Activated naive CD4-positive, alpha-beta T cell treated with anti-CD3 and anti-CD28 coated beads, Interleukin-2, amount 10 ng/mL, durations not matched to agents 7 days and 5 days (primary cell): Measurements from ENCODE around the gene ZBP1.

Experiments
- CTCF ChIA-PET: fragments of 350-600 bp; sonication (Branson Sonifier 250); formaldehyde crosslinking; loops from one replicate; lab custom pipeline; 2021; ENCODE audit warnings: antibody characterized with exemption; lab: Charles Lee
- DNase-seq: peaks from one replicate; pipeline ENCODE4 v3.0.0-alpha.2; 2020
- H3K27ac Mint-ChIP-seq: one replicate; pipeline ENCODE4 v1.8.0; 2021; ENCODE audit warnings: mild to moderate bottlenecking, moderate library complexity, mixed read lengths
- H3K27me3 Mint-ChIP-seq: one replicate; pipeline ENCODE4 v1.8.0; 2021; ENCODE audit warnings: mild to moderate bottlenecking, mixed read lengths
- H3K36me3 Mint-ChIP-seq: one replicate; pipeline ENCODE4 v1.8.0; 2021; ENCODE audit warnings: mixed read lengths
- H3K4me1 Mint-ChIP-seq: one replicate; pipeline ENCODE4 v1.8.0; 2021; ENCODE audit warnings: mixed read lengths
- H3K4me3 Mint-ChIP-seq: one replicate; pipeline ENCODE4 v1.8.0; 2021; ENCODE audit warnings: mild to moderate bottlenecking, moderate library complexity, mixed read lengths
- H3K9me3 Mint-ChIP-seq: one replicate; pipeline ENCODE4 v1.8.0; 2021; ENCODE audit warnings: mixed read lengths

ZBP1 gene

GRCh38 chr20:57613481-57613921, 6.7 kb downstream of the ZBP1 start:
- Mint-ChIP-seq H3K27ac (no peak overlapping the region), H3K27me3 (peaks cover 83% of the 10 kb centered on the region), H3K9me3 (no peaks in the 10 kb centered on the region), H3K4me3 (no peak overlapping the region), H3K4me1 (peaks cover 19% of the 10 kb centered on the region), H3K36me3 (peaks cover 7% of the 10 kb centered on the region)
- no peak for DNase-seq
- CTCF ChIA-PET, result no interaction called here

- CTCF ChIA-PET, result interaction anchor here (1.3 kb wide), 1 partner anchor 41 kb away, joined by 4 read pairs; no protein-coding TSS in a partner anchor
- H3K9me3 Mint-ChIP-seq, result no peaks in the 10 kb centered on the region
Measured at GRCh38 chr20:57612916-57613315, 7.3 kb downstream of the ZBP1 start.

GRCh38 chr20:57612436-57612835, 7.8 kb downstream of the ZBP1 start:
- H3K27ac Mint-ChIP-seq, result no peak overlapping the region
- CTCF ChIA-PET, result interaction anchor here (1.3 kb wide), 1 partner anchor 42 kb away, joined by 4 read pairs; no protein-coding TSS in a partner anchor
- DNase-seq, result no peak
- H3K9me3 Mint-ChIP-seq, result no peaks in the 10 kb centered on the region
- H3K36me3 Mint-ChIP-seq, result peaks cover 7% of the 10 kb centered on the region
- peaks cover 9% of the 10 kb centered on the region for H3K4me1 Mint-ChIP-seq
- H3K27me3 Mint-ChIP-seq, result peaks cover 89% of the 10 kb centered on the region
- no peak overlapping the region for H3K4me3 Mint-ChIP-seq

More at GRCh38 chr20:57612916-57613315, 7.3 kb downstream of the ZBP1 start:
- Mint-ChIP-seq H3K27ac (no peak overlapping the region), H3K27me3 (peaks cover 86% of the 10 kb centered on the region), H3K4me1 (peaks cover 13% of the 10 kb centered on the region), H3K4me3 (no peak overlapping the region), H3K36me3 (peaks cover 7% of the 10 kb centered on the region)
- no peak for DNase-seq

- Mint-ChIP-seq H3K27ac (no peak overlapping the region), H3K36me3 (peaks cover 9% of the 10 kb centered on the region), H3K27me3 (peaks cover 89% of the 10 kb centered on the region), H3K4me1 (peaks cover 2% of the 10 kb centered on the region), H3K9me3 (no peaks in the 10 kb centered on the region), H3K4me3 (no peak overlapping the region)
- CTCF ChIA-PET, result interaction anchor here (1.3 kb wide), 1 partner anchor 42 kb away, joined by 4 read pairs; no protein-coding TSS in a partner anchor
- no peak for DNase-seq
Measured at GRCh38 chr20:57611586-57612311, 8.5 kb downstream of the ZBP1 start.

GRCh38 chr20:57610261-57610952, 9.8 kb downstream of the ZBP1 start:
- H3K27ac Mint-ChIP-seq, result no peak overlapping the region

GRCh38 chr20:57609842-57610167, 10.4 kb downstream of the ZBP1 start:
- CTCF ChIA-PET, result interaction anchor here (1.2 kb wide), 1 partner anchor 13 kb away, joined by 5 read pairs; no protein-coding TSS in a partner anchor
- H3K9me3 Mint-ChIP-seq, result no peaks in the 10 kb centered on the region

More at GRCh38 chr20:57610261-57610952, 9.8 kb downstream of the ZBP1 start:
- CTCF ChIA-PET, result interaction anchor here (1.2 kb wide), 1 partner anchor 14 kb away, joined by 5 read pairs; no protein-coding TSS in a partner anchor
- no peak overlapping the region for H3K4me3 Mint-ChIP-seq
- peaks cover 81% of the 10 kb centered on the region for H3K27me3 Mint-ChIP-seq
- peaks cover 9% of the 10 kb centered on the region for H3K36me3 Mint-ChIP-seq
- H3K4me1 Mint-ChIP-seq, result no peaks in the 10 kb centered on the region
- DNase-seq, result no peak
- H3K9me3 Mint-ChIP-seq, result no peaks in the 10 kb centered on the region

GRCh38 chr20:57609086-57609841, 11.0 kb downstream of the ZBP1 start:
- Mint-ChIP-seq H3K4me1 (peaks cover 8% of the 10 kb centered on the region), H3K4me3 (no peak overlapping the region), H3K27ac (no peak overlapping the region), H3K36me3 (peaks cover 6% of the 10 kb centered on the region), H3K9me3 (no peaks in the 10 kb centered on the region), H3K27me3 (peaks cover 78% of the 10 kb centered on the region)
- CTCF ChIA-PET, result interaction anchor here (0.6 kb wide), 1 partner anchor 680 kb away, joined by 4 read pairs; no protein-coding TSS in a partner anchor
- DNase-seq, result no peak

More at GRCh38 chr20:57609842-57610167, 10.4 kb downstream of the ZBP1 start:
- Mint-ChIP-seq H3K27me3 (peaks cover 78% of the 10 kb centered on the region), H3K4me3 (no peak overlapping the region), H3K36me3 (peaks cover 9% of the 10 kb centered on the region), H3K4me1 (peaks cover 6% of the 10 kb centered on the region), H3K27ac (no peak overlapping the region)
- DNase-seq, result no peak

GRCh38 chr20:57608516-57608915, 11.7 kb downstream of the ZBP1 start:
- peaks cover 75% of the 10 kb centered on the region for H3K27me3 Mint-ChIP-seq
- no peak for DNase-seq
- no peak overlapping the region for H3K4me3 Mint-ChIP-seq
- peaks cover 8% of the 10 kb centered on the region for H3K4me1 Mint-ChIP-seq
- H3K27ac Mint-ChIP-seq, result no peak overlapping the region
- H3K9me3 Mint-ChIP-seq, result no peaks in the 10 kb centered on the region
- peaks cover 6% of the 10 kb centered on the region for H3K36me3 Mint-ChIP-seq
- CTCF ChIA-PET, result interaction anchor here (0.6 to 1.3 kb wide), 2 partner anchors 13 to 681 kb away, joined by 4 read pairs; no protein-coding TSS in a partner anchor

- DNase-seq, result no peak
- CTCF ChIA-PET, result interaction anchor here (1.4 to 3.0 kb wide), 2 partner anchors 9 kb away, joined by 4 to 12 read pairs; no protein-coding TSS in a partner anchor
- Mint-ChIP-seq H3K27me3 (peaks cover 80% of the 10 kb centered on the region), H3K36me3 (peaks cover 2% of the 10 kb centered on the region), H3K4me1 (peaks cover 8% of the 10 kb centered on the region), H3K4me3 (no peak overlapping the region), H3K9me3 (no peaks in the 10 kb centered on the region), H3K27ac (no peak overlapping the region)
Measured at GRCh38 chr20:57605878-57606277, 14.3 kb downstream of the ZBP1 start.

- peaks cover 8% of the 10 kb centered on the region for H3K4me1 Mint-ChIP-seq
- DNase-seq, result no peak
- no peak overlapping the region for H3K4me3 Mint-ChIP-seq
- H3K27me3 Mint-ChIP-seq, result peaks cover 79% of the 10 kb centered on the region
- CTCF ChIA-PET, result interaction anchor here (3.0 kb wide), 1 partner anchor 8 kb away, joined by 12 read pairs; no protein-coding TSS in a partner anchor
- peaks cover 2% of the 10 kb centered on the region for H3K36me3 Mint-ChIP-seq
- no peaks in the 10 kb centered on the region for H3K9me3 Mint-ChIP-seq
- peak overlapping the region; percentile 33 for H3K27ac Mint-ChIP-seq
Measured at GRCh38 chr20:57605045-57605444, 15.2 kb downstream of the ZBP1 start.

GRCh38 chr20:57603120-57603519, 17.1 kb downstream of the ZBP1 start:
- Mint-ChIP-seq H3K9me3 (no peaks in the 10 kb centered on the region), H3K4me3 (no peak overlapping the region), H3K27ac (no peak overlapping the region), H3K36me3 (peaks cover 2% of the 10 kb centered on the region), H3K4me1 (peaks cover 8% of the 10 kb centered on the region), H3K27me3 (peaks cover 79% of the 10 kb centered on the region)
- no peak for DNase-seq
- CTCF ChIA-PET, result no interaction called here

- no peaks in the 10 kb centered on the region for H3K36me3 Mint-ChIP-seq
- no peaks in the 10 kb centered on the region for H3K9me3 Mint-ChIP-seq
- H3K4me3 Mint-ChIP-seq, result no peak overlapping the region
- CTCF ChIA-PET, result interaction anchor here (1.0 to 1.4 kb wide), 4 partner anchors 9 to 67 kb away, joined by 3 to 5 read pairs (median 4); no protein-coding TSS in a partner anchor
- H3K27me3 Mint-ChIP-seq, result peaks cover 72% of the 10 kb centered on the region
- H3K27ac Mint-ChIP-seq, result no peak overlapping the region
- peaks cover 8% of the 10 kb centered on the region for H3K4me1 Mint-ChIP-seq
- DNase-seq, result no peak
Measured at GRCh38 chr20:57601737-57602136, 18.5 kb downstream of the ZBP1 start.

- no peak overlapping the region for H3K4me3 Mint-ChIP-seq
- H3K36me3 Mint-ChIP-seq, result no peaks in the 10 kb centered on the region
- H3K4me1 Mint-ChIP-seq, result peaks cover 8% of the 10 kb centered on the region
- CTCF ChIA-PET, result interaction anchor here (1.0 to 1.4 kb wide), 6 partner anchors 8 to 610 kb away, joined by 3 to 5 read pairs (median 4); no protein-coding TSS in a partner anchor
- H3K27me3 Mint-ChIP-seq, result peaks cover 73% of the 10 kb centered on the region
- no peaks in the 10 kb centered on the region for H3K9me3 Mint-ChIP-seq
- H3K27ac Mint-ChIP-seq, result no peak overlapping the region
- no peak for DNase-seq
Measured at GRCh38 chr20:57601211-57601570, 19.0 kb downstream of the ZBP1 start.
